ENCODE data around the gene PLSCR1.

PLSCR1 gene

GRCh38 chr3:146540978-146541377 is 3.4 kb downstream of the PLSCR1 start:
- H3K4me3 ChIP-seq (ENCODE audit: low read depth, low read length) = no peak overlapping the region
- no peak for DNase-seq (ENCODE audit: low read depth, low spot score)
- no peak for TF ChIP-seq CTCF (IDR thresholded peaks at IDR 0.05; ENCODE audit: insufficient read depth, low read length, missing control alignments)
- POLR2A ChIA-PET = no interaction called here
- CTCF ChIA-PET = no interaction called here

- ChIA-PET POLR2A (no interaction called here), CTCF (no interaction called here)
- DNase-seq (ENCODE audit: low read depth, low spot score) = no peak
- H3K4me3 ChIP-seq (ENCODE audit: low read depth, low read length) = no peak overlapping the region
- no peak for TF ChIP-seq CTCF (IDR thresholded peaks at IDR 0.05; ENCODE audit: insufficient read depth, low read length, missing control alignments)
Observed at GRCh38 chr3:146540236-146540635, 4.2 kb downstream of the PLSCR1 start.

- no peak overlapping the region for H3K4me3 ChIP-seq (ENCODE audit: low read depth, low read length)
- no peak for DNase-seq (ENCODE audit: low read depth, low spot score)
- POLR2A ChIA-PET = no interaction called here
- TF ChIP-seq CTCF (IDR thresholded peaks at IDR 0.05; ENCODE audit: insufficient read depth, low read length, missing control alignments) = no peak
- CTCF ChIA-PET = interaction anchor here (0.6 kb wide), 1 partner anchor 140 kb away, joined by 3 read pairs; no protein-coding TSS in a partner anchor
Observed at GRCh38 chr3:146539315-146539714, 5.1 kb downstream of the PLSCR1 start.

GRCh38 chr3:146537603-146538002 is 6.8 kb downstream of the PLSCR1 start:
- no peak for DNase-seq (ENCODE audit: low read depth, low spot score)
- ChIA-PET POLR2A (no interaction called here), CTCF (no interaction called here)
- no peak overlapping the region for H3K4me3 ChIP-seq (ENCODE audit: low read depth, low read length)
- no peak for TF ChIP-seq CTCF (IDR thresholded peaks at IDR 0.05; ENCODE audit: insufficient read depth, low read length, missing control alignments)

GRCh38 chr3:146536681-146537080 is 7.7 kb downstream of the PLSCR1 start:
- CTCF ChIA-PET = no interaction called here
- H3K4me3 ChIP-seq (ENCODE audit: low read depth, low read length) = no peak overlapping the region
- TF ChIP-seq CTCF (IDR thresholded peaks at IDR 0.05; ENCODE audit: insufficient read depth, low read length, missing control alignments) = no peak
- DNase-seq (ENCODE audit: low read depth, low spot score) = no peak
- POLR2A ChIA-PET = no interaction called here

- DNase-seq (ENCODE audit: low read depth, low spot score) = no peak
- no peak for TF ChIP-seq CTCF (IDR thresholded peaks at IDR 0.05; ENCODE audit: insufficient read depth, low read length, missing control alignments)
- no peak overlapping the region for H3K4me3 ChIP-seq (ENCODE audit: low read depth, low read length)
- ChIA-PET CTCF (interaction anchor here (0.8 to 1.1 kb wide), 3 partner anchors 8 to 18 kb away, joined by 3 to 4 read pairs (median 3); no protein-coding TSS in a partner anchor), POLR2A (no interaction called here)
Observed at GRCh38 chr3:146532406-146532805, 12.0 kb downstream of the PLSCR1 start.

Data from AG04449 (cell line).